ENCODE results near the gene ABCF2.

DNA sequence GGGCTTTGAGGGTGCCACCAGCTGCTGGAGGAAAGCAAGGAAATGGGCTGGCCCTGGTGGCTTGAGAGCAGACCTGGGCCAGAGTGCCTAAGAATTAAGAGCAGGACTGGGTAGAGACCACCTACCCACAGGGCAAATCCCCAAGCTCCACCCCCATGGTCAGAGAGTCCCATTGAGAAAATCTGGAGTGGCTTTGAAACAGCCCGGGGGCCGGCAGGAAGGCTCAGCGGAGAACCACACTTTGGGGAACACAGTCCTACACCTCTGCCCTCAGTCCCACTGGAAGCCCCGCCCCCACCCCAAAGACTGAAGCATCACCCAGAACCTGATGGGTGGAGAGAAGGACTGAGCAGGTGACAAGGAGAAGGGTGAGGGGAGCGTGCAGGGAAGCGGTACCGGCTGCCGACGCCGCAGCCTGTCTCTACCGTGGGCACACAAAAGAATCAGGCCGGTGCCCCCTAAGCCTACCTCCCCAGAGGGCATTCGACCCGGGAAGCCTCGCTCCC, 17.9 kb upstream of the ABCF2 start:
- TF ChIP-seq TAF1 (IDR thresholded peaks at IDR 0.05; ENCODE audit: borderline replicate concordance, low read depth, low read length) (no peak), CTCF (IDR thresholded peaks at IDR 0.05) (no peak), SIN3A (IDR thresholded peaks at IDR 0.05; ENCODE audit: borderline replicate concordance, low read depth, low read length) (no peak), RFX5 (IDR thresholded peaks at IDR 0.05; ENCODE audit: low read length) (no peak)
- TF ChIP-seq, protein P1, sequence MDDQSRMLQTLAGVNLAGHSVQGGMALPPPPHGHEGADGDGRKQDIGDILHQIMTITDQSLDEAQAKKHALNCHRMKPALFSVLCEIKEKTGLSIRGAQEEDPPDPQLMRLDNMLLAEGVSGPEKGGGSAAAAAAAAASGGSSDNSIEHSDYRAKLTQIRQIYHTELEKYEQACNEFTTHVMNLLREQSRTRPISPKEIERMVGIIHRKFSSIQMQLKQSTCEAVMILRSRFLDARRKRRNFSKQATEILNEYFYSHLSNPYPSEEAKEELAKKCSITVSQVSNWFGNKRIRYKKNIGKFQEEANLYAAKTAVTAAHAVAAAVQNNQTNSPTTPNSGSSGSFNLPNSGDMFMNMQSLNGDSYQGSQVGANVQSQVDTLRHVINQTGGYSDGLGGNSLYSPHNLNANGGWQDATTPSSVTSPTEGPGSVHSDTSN (IDR thresholded peaks at IDR 0.05) = no peak

Measured in SK-N-SH (cell line).